ENCODE measurements around the gene SLC1A4. TPM values are rescaled to one million over a fixed set of nuclear protein-coding genes. Genes with fewer than 3 reads are reported as not detected.

The SLC1A4 gene
- total RNA-seq, 2 donors from 2014 or later, result 21.2 to 33.2 TPM

GRCh38 chr2:65022189-65022588, 33.0 kb downstream of the SLC1A4 start:
- H3K27ac ChIP-seq, result no peak overlapping the region
- 91% methylated on average over 6 of the region's 6 CpGs for WGBS
- no peak for DNase-seq (ENCODE audit: low spot score)

GRCh38 chr2:65023742-65024141, 34.5 kb downstream of the SLC1A4 start:
- intact Hi-C loops (cut with DNase I), result no loop called here
- no peak overlapping the region for H3K4me3 ChIP-seq

More at GRCh38 chr2:65022189-65022588, 33.0 kb downstream of the SLC1A4 start:
- no peak overlapping the region for H3K4me3 ChIP-seq
- H3K36me3 ChIP-seq, result no peaks in the 10 kb centered on the region
- no peaks in the 10 kb centered on the region for H3K9me3 ChIP-seq
- TF ChIP-seq POLR2AphosphoS5 (IDR thresholded peaks at IDR 0.05) (no peak), POLR2A (IDR thresholded peaks at IDR 0.05) (no peak), CTCF (IDR thresholded peaks at IDR 0.05) (no peak)
- intact Hi-C loops (cut with DNase I), result no loop called here
- no peaks in the 10 kb centered on the region for H3K27me3 ChIP-seq (replicated peaks; ENCODE audit: insufficient read depth)
- H3K4me1 ChIP-seq (replicated peaks), result no peaks in the 10 kb centered on the region

GRCh38 chr2:65024149-65024829, 35.1 kb downstream of the SLC1A4 start:
- Histone ChIP-seq H3K27ac (no peak overlapping the region), H3K9me3 (no peaks in the 10 kb centered on the region), H3K4me3 (no peak overlapping the region), H3K27me3 (replicated peaks; ENCODE audit: insufficient read depth) (no peaks in the 10 kb centered on the region), H3K36me3 (no peaks in the 10 kb centered on the region), H3K4me1 (replicated peaks) (no peaks in the 10 kb centered on the region)
- TF ChIP-seq POLR2AphosphoS5 (IDR thresholded peaks at IDR 0.05) (no peak), POLR2A (IDR thresholded peaks at IDR 0.05) (no peak), CTCF (IDR thresholded peaks at IDR 0.05) (no peak)
- 72% methylated on average over 7 of the region's 7 CpGs for WGBS
- no peak for DNase-seq (ENCODE audit: low spot score)
- intact Hi-C loops (cut with DNase I), result no loop called here

More at GRCh38 chr2:65023742-65024141, 34.5 kb downstream of the SLC1A4 start:
- DNase-seq (ENCODE audit: low spot score), result no peak
- WGBS, result 87% methylated on average over 8 of the region's 8 CpGs
- no peak for TF ChIP-seq CTCF (IDR thresholded peaks at IDR 0.05)
- no peak for TF ChIP-seq POLR2A (IDR thresholded peaks at IDR 0.05)
- TF ChIP-seq POLR2AphosphoS5 (IDR thresholded peaks at IDR 0.05), result no peak
- Histone ChIP-seq H3K36me3 (no peaks in the 10 kb centered on the region), H3K4me1 (replicated peaks) (no peaks in the 10 kb centered on the region), H3K27me3 (replicated peaks; ENCODE audit: insufficient read depth) (no peaks in the 10 kb centered on the region), H3K9me3 (no peaks in the 10 kb centered on the region), H3K27ac (no peak overlapping the region)

GRCh38 chr2:65025453-65026123, 36.4 kb downstream of the SLC1A4 start:
- Histone ChIP-seq H3K27ac (no peak overlapping the region), H3K4me1 (replicated peaks) (no peaks in the 10 kb centered on the region), H3K4me3 (no peak overlapping the region), H3K36me3 (no peaks in the 10 kb centered on the region), H3K27me3 (replicated peaks; ENCODE audit: insufficient read depth) (no peaks in the 10 kb centered on the region), H3K9me3 (no peaks in the 10 kb centered on the region)
- TF ChIP-seq POLR2AphosphoS5 (IDR thresholded peaks at IDR 0.05) (no peak), CTCF (IDR thresholded peaks at IDR 0.05) (no peak), POLR2A (IDR thresholded peaks at IDR 0.05) (no peak)
- no peak for DNase-seq (ENCODE audit: low spot score)
- WGBS, result 93% methylated on average over 8 of the region's 8 CpGs
- intact Hi-C loops (cut with DNase I), result no loop called here

GRCh38 chr2:65026154-65026553, 37.0 kb downstream of the SLC1A4 start:
- intact Hi-C loops (cut with DNase I), result no loop called here
- H3K27me3 ChIP-seq (replicated peaks; ENCODE audit: insufficient read depth), result no peaks in the 10 kb centered on the region
- H3K4me3 ChIP-seq, result no peak overlapping the region
- no peaks in the 10 kb centered on the region for H3K36me3 ChIP-seq
- WGBS, result 97% methylated on average over 8 of the region's 8 CpGs
- no peaks in the 10 kb centered on the region for H3K9me3 ChIP-seq
- no peak overlapping the region for H3K27ac ChIP-seq
- TF ChIP-seq POLR2AphosphoS5 (IDR thresholded peaks at IDR 0.05) (no peak), CTCF (IDR thresholded peaks at IDR 0.05) (no peak), POLR2A (IDR thresholded peaks at IDR 0.05) (no peak)
- H3K4me1 ChIP-seq (replicated peaks), result no peaks in the 10 kb centered on the region
- DNase-seq (ENCODE audit: low spot score), result no peak

Measured in prostate gland (tissue), 2 donors.